ENCODE results near the gene PCSK5.

Gene PCSK5

GRCh38 chr9:76401176-76401575, 510.7 kb downstream of the PCSK5 start:
- no peak for DNase-seq (ENCODE audit: low read depth)
- TF ChIP-seq CTCF (IDR thresholded peaks at IDR 0.05; ENCODE audit: low read depth, low read length, missing control alignments), result no peak

GRCh38 chr9:76401580-76402354, 511.3 kb downstream of the PCSK5 start:
- no peak for DNase-seq (ENCODE audit: low read depth)
- TF ChIP-seq CTCF (IDR thresholded peaks at IDR 0.05; ENCODE audit: low read depth, low read length, missing control alignments), result no peak
- H3K4me3 ChIP-seq (ENCODE audit: low read depth, low read length), result no peak overlapping the region

More at GRCh38 chr9:76401176-76401575, 510.7 kb downstream of the PCSK5 start:
- no peak overlapping the region for H3K4me3 ChIP-seq (ENCODE audit: low read depth, low read length)

GRCh38 chr9:76403352-76403751, 512.9 kb downstream of the PCSK5 start:
- H3K4me3 ChIP-seq (ENCODE audit: low read depth, low read length), result no peak overlapping the region; the same call in 1 of the 2 replicates
- peak; percentile 56 for DNase-seq (ENCODE audit: low read depth)
- peak; percentile 48 for TF ChIP-seq CTCF (IDR thresholded peaks at IDR 0.05; ENCODE audit: low read depth, low read length, missing control alignments)

GRCh38 chr9:76404401-76404800, 513.9 kb downstream of the PCSK5 start:
- TF ChIP-seq CTCF (IDR thresholded peaks at IDR 0.05; ENCODE audit: low read depth, low read length, missing control alignments), result no peak

GRCh38 chr9:76405340-76405739, 514.9 kb downstream of the PCSK5 start:
- H3K4me3 ChIP-seq (ENCODE audit: low read depth, low read length), result no peak overlapping the region
- no peak for DNase-seq (ENCODE audit: low read depth)
- TF ChIP-seq CTCF (IDR thresholded peaks at IDR 0.05; ENCODE audit: low read depth, low read length, missing control alignments), result no peak

More at GRCh38 chr9:76404401-76404800, 513.9 kb downstream of the PCSK5 start:
- DNase-seq (ENCODE audit: low read depth), result no peak
- no peak overlapping the region for H3K4me3 ChIP-seq (ENCODE audit: low read depth, low read length)

GRCh38 chr9:76405868-76406267, 515.4 kb downstream of the PCSK5 start:
- no peak for TF ChIP-seq CTCF (IDR thresholded peaks at IDR 0.05; ENCODE audit: low read depth, low read length, missing control alignments)
- no peak overlapping the region for H3K4me3 ChIP-seq (ENCODE audit: low read depth, low read length)
- no peak for DNase-seq (ENCODE audit: low read depth)
